ENCODE results near the gene TTLL7.

DNA sequence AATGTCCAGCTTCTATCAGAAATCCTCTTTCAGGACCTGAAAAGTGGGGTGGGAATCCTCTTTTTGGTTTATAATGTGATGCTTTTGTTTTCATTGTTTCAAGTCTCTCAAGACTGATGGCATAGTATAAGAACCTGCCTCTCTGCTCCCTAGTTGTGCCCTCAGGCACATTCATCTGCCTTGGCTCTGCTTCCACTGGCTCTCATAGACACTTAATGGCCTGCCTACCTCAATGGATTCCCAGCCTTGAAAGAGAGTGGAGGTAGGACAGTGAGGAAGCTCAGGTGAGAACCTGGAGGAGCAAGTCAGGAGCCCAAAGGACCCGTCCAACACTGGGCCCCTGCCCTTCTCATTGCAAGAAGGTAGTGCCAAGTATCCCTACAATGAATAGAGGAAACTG, 4.8 kb downstream of the TTLL7 start:
- no peak for TF ChIP-seq POLR2A (IDR thresholded peaks at IDR 0.05)
- TF ChIP-seq, protein P1, sequence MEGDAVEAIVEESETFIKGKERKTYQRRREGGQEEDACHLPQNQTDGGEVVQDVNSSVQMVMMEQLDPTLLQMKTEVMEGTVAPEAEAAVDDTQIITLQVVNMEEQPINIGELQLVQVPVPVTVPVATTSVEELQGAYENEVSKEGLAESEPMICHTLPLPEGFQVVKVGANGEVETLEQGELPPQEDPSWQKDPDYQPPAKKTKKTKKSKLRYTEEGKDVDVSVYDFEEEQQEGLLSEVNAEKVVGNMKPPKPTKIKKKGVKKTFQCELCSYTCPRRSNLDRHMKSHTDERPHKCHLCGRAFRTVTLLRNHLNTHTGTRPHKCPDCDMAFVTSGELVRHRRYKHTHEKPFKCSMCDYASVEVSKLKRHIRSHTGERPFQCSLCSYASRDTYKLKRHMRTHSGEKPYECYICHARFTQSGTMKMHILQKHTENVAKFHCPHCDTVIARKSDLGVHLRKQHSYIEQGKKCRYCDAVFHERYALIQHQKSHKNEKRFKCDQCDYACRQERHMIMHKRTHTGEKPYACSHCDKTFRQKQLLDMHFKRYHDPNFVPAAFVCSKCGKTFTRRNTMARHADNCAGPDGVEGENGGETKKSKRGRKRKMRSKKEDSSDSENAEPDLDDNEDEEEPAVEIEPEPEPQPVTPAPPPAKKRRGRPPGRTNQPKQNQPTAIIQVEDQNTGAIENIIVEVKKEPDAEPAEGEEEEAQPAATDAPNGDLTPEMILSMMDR (IDR thresholded peaks at IDR 0.05) = no peak

Data from Peyer's patch (tissue), 4 donors.